K562 (cell line): ENCODE data around the gene PMEPA1.

ENCODE experiments used
- BMI1 ChIP-seq: fragments of 150-350 bp; IDR thresholded peaks from 2 replicates; pipeline ENCODE4 v1.6.1; 2014; ENCODE audit warnings: low read length
- BRCA1 ChIP-seq, 2 experiments: fragments of 450-650 bp in 1 of 2; sonication (generic) in 1 of 2; formaldehyde crosslinking in 1 of 2; IDR thresholded peaks; 2 replicates each; pipeline versions ENCODE4 v1.5.0 to v1.6.1; 2017 to 2020; ENCODE audit warnings: mild to moderate bottlenecking in 1 of 2, missing genetic modification reagents in 1 of 2
- CBFB ChIP-seq: sonication (generic); formaldehyde crosslinking; IDR thresholded peaks from 2 replicates; pipeline ENCODE4 v1.4.0; 2020; ENCODE audit warnings: mild to moderate bottlenecking, missing genetic modification reagents
- CTCF ChIP-seq, 3 experiments: IDR thresholded peaks in 2 of 3; conservative IDR thresholded peaks in 1 of 3; 2 replicates each; pipeline ENCODE4 v1.5.1; 2011 to 2012; ENCODE audit warnings: low read length in 3 of 3, mild to moderate bottlenecking in 3 of 3, control low read depth in 2 of 3, improper control_type of control experiment in 1 of 3, inconsistent platforms in 1 of 3, low read depth in 1 of 3, mixed read lengths in 1 of 3, moderate library complexity in 1 of 3; ENCODE audit not compliant: insufficient read depth in 2 of 3
- E2F1 ChIP-seq: sonication (generic); formaldehyde crosslinking; IDR thresholded peaks from 2 replicates; pipeline ENCODE4 v1.8.1; 2023; ENCODE audit warnings: mild to moderate bottlenecking, missing genetic modification reagents, moderate library complexity
- JUND ChIP-seq, 2 experiments: IDR thresholded peaks; 2 replicates in 1 of 2; 3 replicates in 1 of 2; pipeline ENCODE4 v1.6.1; 2011; ENCODE audit warnings: borderline replicate concordance in 2 of 2, low read depth in 2 of 2, low read length in 2 of 2, improper control_type of control experiment in 1 of 2, missing biosample characterization in 1 of 2, missing genetic modification characterization in 1 of 2, missing genetic modification reagents in 1 of 2
- PRMT5 ChIP-seq: sonication (generic); formaldehyde crosslinking; IDR thresholded peaks from 2 replicates; pipeline ENCODE4 v1.5.0; 2020; ENCODE audit warnings: missing genetic modification reagents
- TCF7L2 ChIP-seq: fragments of 150-350 bp; IDR thresholded peaks from 2 replicates; pipeline ENCODE4 v1.6.1; 2016; ENCODE audit warnings: low read depth, mild to moderate bottlenecking, low read length, moderate library complexity
- XRCC5 ChIP-seq: fragments of 200-400 bp; formaldehyde crosslinking; IDR thresholded peaks from 2 replicates; pipeline ENCODE4 v1.6.1; 2017; ENCODE audit warnings: low read depth, mild to moderate bottlenecking, low read length
- ZBTB11 ChIP-seq, 3 experiments: fragments of 200-800 bp in 1 of 3; fragments of 250-450 bp in 1 of 3; fragments of 450-650 bp in 1 of 3; sonication (Bioruptor Pico) in 1 of 3; sonication (Bioruptor generic) in 1 of 3; formaldehyde crosslinking in 1 of 3; IDR thresholded peaks; 2 replicates each; pipeline versions ENCODE4 v1.6.1 to v1.8.0; 2016 to 2022; ENCODE audit warnings: mild to moderate bottlenecking in 2 of 3, missing genetic modification characterization in 2 of 3, missing compliant biosample characterization in 1 of 3, moderate library complexity in 1 of 3
- ZNF778 ChIP-seq: fragments of 450-650 bp; formaldehyde crosslinking; IDR thresholded peaks from 2 replicates; pipeline ENCODE4 v1.4.0; 2020; ENCODE audit warnings: mild to moderate bottlenecking, moderate library complexity

GRCh38 chr20:57630061-57630460, 79.8 kb downstream of the PMEPA1 start:
- TF ChIP-seq XRCC5 = no peak
- no peak for TF ChIP-seq TCF7L2
- no peak for TF ChIP-seq ZBTB11 (CRISPR knock-in tag; IDR thresholded peaks at IDR 0.05)
- no peak for TF ChIP-seq BMI1
- TF ChIP-seq E2F1 = no peak
- TF ChIP-seq CTCF (IDR thresholded peaks at IDR 0.05 in 2 of 3, conservative IDR thresholded peaks at IDR 0.05 in 1 of 3; ENCODE audit: insufficient read depth in 2 of 3, low read depth in 1 of 3, low read length in 3 of 3) = no peak
- TF ChIP-seq BRCA1 (IDR thresholded peaks at IDR 0.05) = no peak
- no peak for TF ChIP-seq BRCA1 (CRISPR knock-in tag; IDR thresholded peaks at IDR 0.05)
- TF ChIP-seq JUND (IDR thresholded peaks at IDR 0.05; ENCODE audit: borderline replicate concordance, low read depth, low read length) = no peak
- TF ChIP-seq JUND (tag; IDR thresholded peaks at IDR 0.05; ENCODE audit: borderline replicate concordance, low read depth, low read length) = no peak
- TF ChIP-seq CBFB (CRISPR knock-in tag) = no peak
- no peak for TF ChIP-seq ZNF778
- TF ChIP-seq PRMT5 (CRISPR knock-in tag) = no peak
